ENCODE measurements around the gene MAPK1.

DNA sequence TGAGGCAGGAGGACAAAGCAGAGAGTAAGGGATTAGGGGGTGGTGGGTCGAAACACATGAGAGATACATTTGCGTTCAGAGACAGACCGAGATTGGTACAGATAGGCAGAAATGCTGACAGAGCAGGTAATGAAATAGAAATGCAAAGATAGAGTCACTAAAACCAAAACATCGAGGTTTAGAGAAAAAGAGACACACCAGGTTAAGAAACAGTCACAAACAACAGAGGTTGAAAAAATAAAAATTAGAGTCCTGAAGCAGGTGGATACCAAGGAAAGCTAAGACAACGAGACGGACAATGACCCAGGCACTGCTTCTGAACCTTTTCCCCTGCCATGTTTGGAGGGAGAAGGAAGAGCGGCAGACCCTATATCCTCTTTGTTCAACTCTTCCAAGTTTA, 1.2 kb upstream of the MAPK1 start:
- TF ChIP-seq EZH2 (IDR thresholded peaks at IDR 0.05; ENCODE audit: insufficient read depth, low read length) = no peak
- TF ChIP-seq, protein P1, sequence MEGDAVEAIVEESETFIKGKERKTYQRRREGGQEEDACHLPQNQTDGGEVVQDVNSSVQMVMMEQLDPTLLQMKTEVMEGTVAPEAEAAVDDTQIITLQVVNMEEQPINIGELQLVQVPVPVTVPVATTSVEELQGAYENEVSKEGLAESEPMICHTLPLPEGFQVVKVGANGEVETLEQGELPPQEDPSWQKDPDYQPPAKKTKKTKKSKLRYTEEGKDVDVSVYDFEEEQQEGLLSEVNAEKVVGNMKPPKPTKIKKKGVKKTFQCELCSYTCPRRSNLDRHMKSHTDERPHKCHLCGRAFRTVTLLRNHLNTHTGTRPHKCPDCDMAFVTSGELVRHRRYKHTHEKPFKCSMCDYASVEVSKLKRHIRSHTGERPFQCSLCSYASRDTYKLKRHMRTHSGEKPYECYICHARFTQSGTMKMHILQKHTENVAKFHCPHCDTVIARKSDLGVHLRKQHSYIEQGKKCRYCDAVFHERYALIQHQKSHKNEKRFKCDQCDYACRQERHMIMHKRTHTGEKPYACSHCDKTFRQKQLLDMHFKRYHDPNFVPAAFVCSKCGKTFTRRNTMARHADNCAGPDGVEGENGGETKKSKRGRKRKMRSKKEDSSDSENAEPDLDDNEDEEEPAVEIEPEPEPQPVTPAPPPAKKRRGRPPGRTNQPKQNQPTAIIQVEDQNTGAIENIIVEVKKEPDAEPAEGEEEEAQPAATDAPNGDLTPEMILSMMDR (IDR thresholded peaks at IDR 0.05; ENCODE audit: insufficient read depth, low read depth, low read length) = no peak
